Right renal pelvis (tissue), 4 donors: Measurements from ENCODE around the gene STK11IP. TPM values are rescaled to one million over a fixed set of nuclear protein-coding genes. Genes with fewer than 3 reads are reported as not detected.
"Not testable (repeated sequence)": the region's sequence is repeated elsewhere in the genome, so short reads cannot be mapped to it uniquely, and the experiment has no call there.

ENCODE experiments used
- DNase-seq, 4 donors: peaks; one replicate each; pipeline ENCODE4 v3.0.0-alpha.2; 2013; ENCODE audit warnings: low read depth in 4 of 4, low spot score in 3 of 4, missing footprints in 1 of 4
- polyA plus RNA-seq, 4 donors: library from polyadenylated mRNA; unstranded; fragments of 120-200 nt; gene quantifications; one replicate each; pipeline ENCODE4 v1.2.1, GENCODE V29; 2013; ENCODE audit not compliant: insufficient read length in 4 of 4

STK11IP gene
- polyA plus RNA-seq, 4 donors = 21.4 to 32.5 (median 24.9) TPM

- DNase-seq = no peak
Observed at GRCh38 chr2:219644801-219645480, 47.3 kb downstream of the STK11IP start.

GRCh38 chr2:219645631-219646527 lies 48.2 kb downstream of the STK11IP start:
- DNase-seq = no peak

GRCh38 chr2:219648176-219648575 lies 50.5 kb downstream of the STK11IP start:
- no peak for DNase-seq

- DNase-seq = no peak
Observed at GRCh38 chr2:219648963-219649362, 51.3 kb downstream of the STK11IP start.

- DNase-seq = no peak
Observed at GRCh38 chr2:219650426-219651248, 53.0 kb downstream of the STK11IP start.

GRCh38 chr2:219651656-219652055 lies 54.0 kb downstream of the STK11IP start:
- not testable (repeated sequence) for DNase-seq

GRCh38 chr2:219656526-219656925 lies 58.9 kb downstream of the STK11IP start:
- no peak for DNase-seq

GRCh38 chr2:219658196-219658846 lies 60.7 kb downstream of the STK11IP start:
- DNase-seq = no peak

GRCh38 chr2:219658874-219659273 lies 61.2 kb downstream of the STK11IP start:
- DNase-seq = no peak

- DNase-seq = no peak
Observed at GRCh38 chr2:219661197-219661954, 63.7 kb downstream of the STK11IP start.

GRCh38 chr2:219661955-219662395 lies 64.3 kb downstream of the STK11IP start:
- DNase-seq = no peak

GRCh38 chr2:219662566-219662965 lies 64.9 kb downstream of the STK11IP start:
- no peak for DNase-seq

GRCh38 chr2:219663116-219663762 lies 65.6 kb downstream of the STK11IP start:
- DNase-seq = no peak

- DNase-seq = no peak
Observed at GRCh38 chr2:219664041-219664440, 66.4 kb downstream of the STK11IP start.

GRCh38 chr2:219664944-219665343 lies 67.3 kb downstream of the STK11IP start:
- DNase-seq = peak in 1 of 4 donors; percentile 58

GRCh38 chr2:219665926-219666325 lies 68.3 kb downstream of the STK11IP start:
- no peak for DNase-seq
